ENCODE results near the gene USP48.

- TF ChIP-seq CTCF (conservative IDR thresholded peaks at IDR 0.05; ENCODE audit: low read length) (no peak; the same call in 1 of the 2 replicates), EZH2phosphoT487 (IDR thresholded peaks at IDR 0.05; ENCODE audit: borderline replicate concordance) (no peak)
Observed at GRCh38 chr1:21655748-21656147, 127.2 kb downstream of the USP48 start.
